NCI-H748 (cell line): Measurements from ENCODE around the gene CCDC144A.
A peak's percentile ranks its signal among the peaks of the same experiment; 100 is the strongest.
"Not testable (repeated sequence)": the region's sequence is repeated elsewhere in the genome, so short reads cannot be mapped to it uniquely, and the experiment has no call there.

ENCODE experiments used
- DNase-seq: peaks from one replicate; lab custom pipeline; 2025; ENCODE audit not compliant: unreplicated experiment; lab: John Stamatoyannopoulos, UW

Gene CCDC144A

DNA sequence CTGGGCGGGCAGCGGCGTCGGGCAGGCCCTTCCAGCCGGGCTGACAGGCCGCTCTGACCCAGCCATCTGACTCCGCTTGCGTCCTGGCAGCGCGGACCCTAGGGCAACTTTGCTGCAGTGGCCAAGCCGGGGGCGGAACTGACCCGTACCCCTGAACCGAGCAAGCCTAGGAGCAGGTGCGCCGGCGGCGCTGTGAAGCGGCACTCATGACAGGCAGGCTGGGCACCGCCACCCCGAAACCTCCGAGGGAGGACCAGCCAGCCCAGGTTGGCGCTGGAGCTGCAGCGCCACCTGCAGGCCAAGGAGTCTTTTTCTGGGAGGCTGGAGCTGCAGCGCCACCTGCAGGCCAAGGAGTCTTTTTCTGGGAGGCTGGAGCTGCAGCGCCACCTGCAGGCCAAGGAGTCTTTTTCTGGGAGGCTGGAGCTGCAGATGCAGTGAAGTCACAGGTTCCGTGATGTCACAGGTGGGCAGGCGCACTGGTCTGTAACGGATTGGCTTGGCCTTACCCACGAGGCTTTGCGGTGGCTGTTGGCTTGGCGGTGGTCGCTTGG lies at the start of gene CCDC144A:
Gene CCDC144A (plus strand): TSS at position 511 of the 551 bp plus-strand sequence. CDS start 160 bp downstream, outside the sequence.
- DNase-seq: not testable (repeated sequence)

GRCh38 chr17:16649585-16649984 lies 40.5 kb upstream of the CCDC144A start:
- no peak for DNase-seq

DNA sequence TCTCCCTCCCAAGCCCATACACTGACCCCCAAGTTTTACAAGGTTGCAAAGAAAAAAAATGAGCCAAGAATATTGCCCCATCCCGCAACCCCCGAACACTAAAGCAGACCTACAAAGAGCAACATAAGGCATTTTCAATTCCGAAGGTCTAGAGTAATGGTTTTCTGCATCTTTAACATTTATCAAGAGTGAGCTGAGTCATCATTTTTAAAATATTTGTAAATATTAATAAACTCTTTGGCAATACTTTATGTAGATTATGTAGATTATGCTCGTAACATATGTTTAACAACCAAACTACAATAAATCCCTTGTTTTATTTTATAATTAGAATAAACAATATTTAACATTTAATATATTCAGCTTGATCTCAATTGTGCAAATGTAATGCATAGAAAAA lies 37.8 kb upstream of the CCDC144A start:
- DNase-seq: no peak

DNA sequence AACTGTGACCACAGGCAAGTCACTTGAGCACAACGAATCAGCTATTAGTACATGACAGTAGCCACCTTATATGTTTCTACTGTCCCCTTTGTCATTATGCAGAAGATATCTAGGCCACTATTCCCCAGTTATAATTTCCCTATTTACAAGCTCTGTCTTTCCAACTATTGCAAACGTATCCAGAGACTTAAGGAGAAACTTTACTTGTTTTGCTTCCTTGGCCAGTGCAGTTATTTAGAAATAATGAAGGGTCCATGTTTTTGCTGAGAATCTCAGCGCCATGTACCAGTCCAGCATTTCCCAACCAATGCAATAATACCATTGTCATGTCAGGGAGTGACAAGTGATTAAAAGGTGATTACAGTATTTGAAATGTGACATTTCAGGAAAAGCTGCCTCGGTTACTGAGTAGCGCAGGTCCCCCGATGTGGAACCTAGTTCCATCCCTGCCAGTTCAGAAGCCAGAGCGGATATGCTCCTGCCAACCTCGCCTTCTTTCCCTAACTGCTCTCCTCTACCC lies 37.1 kb upstream of the CCDC144A start:
- DNase-seq: peak; percentile 36

- DNase-seq: peak; percentile 98
These were observed 36.5 kb upstream of the CCDC144A start, which contains the start of gene ZNF624 for GRCh38 chr17:16653367-16654041. Gene ZNF624, minus strand, starts transcription at chr17:16653850.

GRCh38 chr17:16661217-16661616 lies 28.8 kb upstream of the CCDC144A start:
- no peak for DNase-seq

GRCh38 chr17:16662936-16663335 lies 27.1 kb upstream of the CCDC144A start:
- no peak for DNase-seq

- DNase-seq: not testable (repeated sequence)
These were observed 23.5 kb upstream of the CCDC144A start for GRCh38 chr17:16666553-16666906.

- peak; percentile 27 for DNase-seq
These were observed 23.0 kb upstream of the CCDC144A start for GRCh38 chr17:16666907-16667636.

DNA sequence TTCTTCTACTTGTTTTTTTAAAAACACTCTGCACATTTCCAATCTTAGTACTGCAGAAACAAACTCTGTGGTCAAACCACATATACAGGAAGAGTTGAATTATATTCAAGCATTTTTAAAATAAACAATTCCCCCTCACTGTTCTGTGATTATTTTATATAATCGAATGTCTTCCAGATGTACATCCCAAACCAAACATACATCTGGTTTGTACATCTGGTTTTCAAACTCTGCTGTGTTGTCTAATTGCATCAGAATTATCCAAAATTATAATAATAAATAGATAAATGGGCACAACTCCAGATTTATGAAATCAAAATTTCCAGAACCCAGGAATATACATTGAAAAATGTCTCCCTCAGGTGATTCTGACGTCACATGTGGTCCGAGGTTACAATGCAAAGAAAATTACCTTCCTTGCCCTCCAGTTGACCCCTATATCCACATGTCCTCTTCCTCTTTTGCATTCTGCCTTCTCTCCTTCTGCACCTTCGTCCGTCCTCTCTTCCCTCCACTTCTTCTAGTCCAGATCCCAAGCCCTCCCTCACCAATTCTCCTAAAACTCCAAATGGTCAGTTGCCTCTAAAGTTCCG lies 13.3 kb upstream of the CCDC144A start:
- DNase-seq: no peak

DNA sequence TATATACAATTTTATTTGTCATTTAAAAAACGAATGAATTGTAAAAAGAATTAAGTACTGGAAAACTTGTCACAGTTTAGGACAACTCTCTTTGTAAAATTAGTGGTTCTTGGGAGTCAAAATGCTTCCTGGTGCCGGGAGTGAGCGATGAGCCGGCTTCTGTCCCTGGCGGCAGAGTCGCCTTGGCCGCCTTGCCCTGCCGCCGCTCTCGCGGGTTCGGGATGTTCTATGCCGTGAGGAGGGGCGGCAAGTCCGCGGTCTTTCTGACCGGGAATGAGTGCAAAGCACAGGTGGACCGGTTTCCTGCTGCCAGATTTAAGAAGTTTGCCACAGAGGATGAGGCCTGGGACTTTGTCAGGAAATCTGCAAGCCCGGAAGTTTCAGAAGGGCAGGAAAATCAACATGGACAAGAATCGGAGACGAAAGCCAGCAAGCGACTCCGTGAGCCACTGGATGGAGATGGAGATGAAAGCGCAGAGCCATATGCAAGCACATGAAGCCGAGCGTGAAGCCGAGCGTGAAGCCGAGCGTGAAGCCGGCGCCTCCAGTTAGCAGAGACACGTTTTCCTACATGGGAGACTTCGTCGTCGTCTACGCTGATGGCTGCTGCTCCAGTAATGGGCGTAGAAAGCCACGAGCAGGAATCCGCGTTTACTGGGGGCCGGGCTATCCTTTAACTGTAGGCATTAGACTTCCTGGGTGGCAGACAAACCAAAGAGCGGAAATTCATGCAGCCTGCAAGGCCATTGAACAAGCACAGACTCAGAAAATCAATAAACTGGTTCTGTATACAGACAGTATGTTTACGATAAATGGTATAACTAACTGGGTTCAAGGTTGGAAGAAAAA lies 6.5 kb upstream of the CCDC144A start:
- not testable (repeated sequence) for DNase-seq

- not testable (repeated sequence) for DNase-seq
These were observed 4.0 kb upstream of the CCDC144A start for GRCh38 chr17:16686019-16686418.

DNA sequence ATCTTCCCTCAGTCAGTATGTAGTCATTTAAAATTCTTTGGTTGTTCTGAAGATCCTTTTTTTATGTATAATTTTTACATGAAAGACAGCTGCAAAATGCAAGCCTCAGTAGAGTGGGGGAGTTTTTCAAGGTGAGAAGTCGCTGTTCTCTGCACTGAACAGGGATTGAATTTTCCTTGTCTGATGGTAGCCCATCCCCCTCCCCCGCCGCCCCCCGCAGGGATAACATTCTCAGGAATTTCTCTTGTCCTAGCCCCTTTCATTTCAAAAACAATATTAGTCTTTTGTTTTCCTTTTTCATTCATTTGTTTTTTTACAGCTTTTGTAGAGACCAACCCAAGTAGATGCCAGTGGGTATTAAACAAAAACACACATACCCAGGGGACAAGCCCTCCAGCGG lies 2.9 kb upstream of the CCDC144A start:
- DNase-seq: not testable (repeated sequence)

DNA sequence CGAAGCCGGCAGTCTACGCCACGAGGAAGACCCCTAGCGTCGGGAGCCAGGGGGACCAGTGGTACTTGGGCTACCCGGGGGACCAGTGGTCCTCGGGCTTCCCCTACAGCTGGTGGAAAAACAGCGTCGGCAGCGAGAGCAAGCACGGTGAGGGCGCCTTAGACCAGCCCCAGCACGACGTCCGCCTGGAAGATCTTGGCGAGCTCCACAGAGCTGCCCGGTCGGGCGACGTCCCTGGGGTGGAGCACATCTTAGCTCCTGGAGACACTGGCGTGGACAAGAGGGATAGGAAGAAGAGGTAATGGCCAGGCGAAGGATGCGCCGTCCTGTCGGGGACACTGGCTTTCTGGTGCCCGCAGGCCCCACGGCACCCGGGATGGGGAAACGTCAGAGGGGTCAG lies 406 bp downstream of the CCDC144A start:
- not testable (repeated sequence) for DNase-seq

DNA sequence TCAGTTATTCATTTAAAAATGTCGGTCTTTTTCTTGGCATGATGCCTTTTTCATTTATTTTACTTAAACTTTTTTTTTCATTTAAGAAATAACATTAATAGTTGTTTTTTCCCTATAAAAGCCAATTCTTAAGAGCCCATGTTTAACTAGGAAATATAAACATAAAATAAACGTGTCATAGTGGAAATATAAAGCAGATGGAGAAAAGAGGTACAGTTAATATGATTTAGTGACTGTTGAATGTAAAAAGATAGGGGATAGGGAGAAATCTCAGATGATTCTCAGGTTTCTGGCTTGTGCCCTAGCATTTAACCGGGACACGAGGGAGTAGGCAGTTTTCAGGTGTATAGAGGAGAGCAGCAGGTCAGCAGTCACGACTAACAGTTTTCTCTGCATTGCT lies 7.6 kb downstream of the CCDC144A start:
- not testable (repeated sequence) for DNase-seq

DNA sequence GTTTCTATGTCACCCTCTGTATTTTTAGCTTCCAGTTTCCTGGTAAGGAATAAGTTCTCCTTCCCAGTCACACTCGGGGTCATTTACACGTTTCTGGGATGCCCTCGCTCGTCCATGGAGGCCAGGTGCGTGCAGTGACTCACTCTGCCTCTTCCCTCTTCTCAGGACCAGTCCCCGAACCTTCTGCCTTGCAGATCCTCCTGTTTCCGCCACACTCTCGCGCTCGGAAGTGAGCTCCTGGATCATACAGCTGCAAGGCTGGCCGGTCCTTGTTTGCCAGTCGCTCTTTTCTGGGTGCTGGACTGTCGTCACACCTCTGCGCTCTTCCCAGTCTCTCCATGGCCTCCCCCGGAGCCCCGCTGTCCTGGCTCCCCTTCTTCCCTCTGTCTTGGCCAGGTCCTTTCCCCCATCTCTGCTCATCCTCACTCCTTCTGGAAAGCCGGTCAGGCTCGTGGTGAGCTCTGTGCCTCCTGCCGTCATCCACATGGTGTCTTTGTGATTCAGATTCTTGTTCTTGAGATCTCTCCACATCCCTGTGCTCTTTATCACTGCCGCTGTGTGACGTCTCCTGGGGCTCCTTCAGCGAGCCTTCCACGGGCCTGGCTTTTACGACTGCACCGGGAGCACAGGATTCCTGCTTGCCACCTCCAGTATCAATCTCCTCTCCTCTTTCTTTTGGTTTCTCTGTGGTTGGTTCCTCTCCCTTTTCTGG lies 55.6 kb downstream of the CCDC144A start:
- DNase-seq: peak; percentile 27

DNA sequence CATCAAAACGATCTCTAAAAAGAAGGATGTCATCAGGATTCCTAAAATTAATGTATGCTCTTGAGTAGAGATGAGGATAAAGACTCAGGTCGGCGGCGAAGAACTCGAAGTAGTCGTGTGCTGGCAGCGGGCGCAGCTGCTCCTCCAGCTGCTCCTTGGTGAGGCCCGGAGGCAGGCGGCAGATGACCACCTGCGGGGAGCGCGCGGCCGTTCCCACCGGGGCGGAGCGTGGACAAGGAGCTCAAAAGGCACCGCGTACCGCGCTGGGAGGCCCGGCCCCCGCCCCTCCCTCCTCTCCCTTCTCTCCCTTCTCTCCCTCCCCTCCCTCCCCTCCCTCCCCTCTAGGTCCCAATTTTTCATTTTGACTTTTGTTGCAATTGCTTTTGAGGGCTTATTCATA lies 56.5 kb downstream of the CCDC144A start:
- DNase-seq: peak; percentile 55

GRCh38 chr17:16750515-16750914 lies 60.5 kb downstream of the CCDC144A start:
- not testable (repeated sequence) for DNase-seq

GRCh38 chr17:16751224-16751923 lies 61.3 kb downstream of the CCDC144A start:
- peak; percentile 37 for DNase-seq
